ENCODE data around the gene NLGN2. TPM values are rescaled to one million over a fixed set of nuclear protein-coding genes. Genes with fewer than 3 reads are reported as not detected.
A peak's percentile ranks its signal among the peaks of the same experiment; 100 is the strongest.

The NLGN2 gene
- total RNA-seq, 1 experiment from 2014 or later: 6.7 TPM

GRCh38 chr17:7414837-7415236, 7.2 kb downstream of the NLGN2 start:
- no peak for TF ChIP-seq CTCF (IDR thresholded peaks at IDR 0.05; ENCODE audit: unreplicated experiment)
- Mint-ChIP-seq H3K9me3 (ENCODE audit: unreplicated experiment) (no peaks in the 10 kb centered on the region), H3K4me1 (ENCODE audit: insufficient read depth, unreplicated experiment) (peaks cover 5% of the 10 kb centered on the region), H3K4me3 (ENCODE audit: unreplicated experiment) (no peak overlapping the region), H3K27ac (ENCODE audit: low read depth, unreplicated experiment) (no peak overlapping the region), H3K27me3 (ENCODE audit: insufficient read depth, unreplicated experiment) (no peaks in the 10 kb centered on the region), H3K36me3 (ENCODE audit: insufficient read depth, unreplicated experiment) (peaks cover 12% of the 10 kb centered on the region)
- DNase-seq (ENCODE audit: unreplicated experiment): no peak
- ChIA-PET CTCF (no interaction called here), POLR2A (interaction anchor here (0.7 to 1.0 kb wide), 2 partner anchors 11 to 134 kb away, joined by 3 to 4 read pairs; partner anchors contain the start of gene TNFSF12)
- BruUV-seq (replicated peaks): no TSS peak
- intact Hi-C loops (cut with micrococcal nuclease): no loop called here

GRCh38 chr17:7415784-7416183, 8.1 kb downstream of the NLGN2 start:
- no peak overlapping the region for H3K4me3 Mint-ChIP-seq (ENCODE audit: unreplicated experiment)
- TF ChIP-seq CTCF (IDR thresholded peaks at IDR 0.05; ENCODE audit: unreplicated experiment): no peak

GRCh38 chr17:7416323-7416722, 8.7 kb downstream of the NLGN2 start:
- ChIA-PET POLR2A (interaction anchor here (1.0 kb wide), 1 partner anchor 12 kb away, joined by 3 read pairs; the partner anchor contains the start of gene TMEM256), CTCF (no interaction called here)
- H3K4me3 Mint-ChIP-seq (ENCODE audit: unreplicated experiment): no peak overlapping the region
- BruUV-seq (replicated peaks): no TSS peak
- H3K27me3 Mint-ChIP-seq (ENCODE audit: insufficient read depth, unreplicated experiment): no peaks in the 10 kb centered on the region
- H3K4me1 Mint-ChIP-seq (ENCODE audit: insufficient read depth, unreplicated experiment): peaks cover 5% of the 10 kb centered on the region
- no peak for DNase-seq (ENCODE audit: unreplicated experiment)
- H3K27ac Mint-ChIP-seq (ENCODE audit: low read depth, unreplicated experiment): peak overlapping the region; percentile 17
- no peak for TF ChIP-seq CTCF (IDR thresholded peaks at IDR 0.05; ENCODE audit: unreplicated experiment)
- H3K9me3 Mint-ChIP-seq (ENCODE audit: unreplicated experiment): no peaks in the 10 kb centered on the region
- H3K36me3 Mint-ChIP-seq (ENCODE audit: insufficient read depth, unreplicated experiment): no peaks in the 10 kb centered on the region
- intact Hi-C loops (cut with micrococcal nuclease): no loop called here

More at GRCh38 chr17:7415784-7416183, 8.1 kb downstream of the NLGN2 start:
- Mint-ChIP-seq H3K27ac (ENCODE audit: low read depth, unreplicated experiment) (no peak overlapping the region), H3K4me1 (ENCODE audit: insufficient read depth, unreplicated experiment) (peaks cover 5% of the 10 kb centered on the region), H3K27me3 (ENCODE audit: insufficient read depth, unreplicated experiment) (no peaks in the 10 kb centered on the region), H3K36me3 (ENCODE audit: insufficient read depth, unreplicated experiment) (peaks cover 4% of the 10 kb centered on the region), H3K9me3 (ENCODE audit: unreplicated experiment) (no peaks in the 10 kb centered on the region)
- DNase-seq (ENCODE audit: unreplicated experiment): no peak
- POLR2A ChIA-PET: interaction anchor here (1.0 kb wide), 2 partner anchors 12 kb away, joined by 3 to 4 read pairs; partner anchors contain the start of gene TMEM256
- no TSS peak for BruUV-seq (replicated peaks)
- intact Hi-C loops (cut with micrococcal nuclease): no loop called here
- CTCF ChIA-PET: no interaction called here

- Mint-ChIP-seq H3K4me1 (ENCODE audit: insufficient read depth, unreplicated experiment) (peaks cover 5% of the 10 kb centered on the region), H3K27ac (ENCODE audit: low read depth, unreplicated experiment) (peak overlapping the region; percentile 17), H3K4me3 (ENCODE audit: unreplicated experiment) (no peak overlapping the region), H3K9me3 (ENCODE audit: unreplicated experiment) (no peaks in the 10 kb centered on the region), H3K36me3 (ENCODE audit: insufficient read depth, unreplicated experiment) (no peaks in the 10 kb centered on the region), H3K27me3 (ENCODE audit: insufficient read depth, unreplicated experiment) (no peaks in the 10 kb centered on the region)
- DNase-seq (ENCODE audit: unreplicated experiment): no peak
- ChIA-PET POLR2A (no interaction called here), CTCF (no interaction called here)
- BruUV-seq (replicated peaks): no TSS peak
- intact Hi-C loops (cut with micrococcal nuclease): no loop called here
- TF ChIP-seq CTCF (IDR thresholded peaks at IDR 0.05; ENCODE audit: unreplicated experiment): no peak
These were observed 9.5 kb downstream of the NLGN2 start for GRCh38 chr17:7417056-7417655.
